SU-DHL-6 (cell line): Measurements from ENCODE around the gene SLC9A3.

ENCODE experiments used
- H2AFZ ChIP-seq: fragments of 200-600 bp; sonication (generic); 2 replicates; pipeline ENCODE4 v1.6.1; 2014; ENCODE audit warnings: low read depth, mild to moderate bottlenecking, moderate library complexity, mixed read lengths, antibody characterized with exemption, low read length; ENCODE audit not compliant: severe bottlenecking
- H3F3A ChIP-seq: fragments of 200-600 bp; shearing (Covaris generic); 2 replicates; pipeline ENCODE4 v1.6.0; 2016; ENCODE audit warnings: antibody characterized with exemption, mild to moderate bottlenecking; ENCODE audit not compliant: insufficient read depth
- H3K27ac ChIP-seq: fragments of 200-600 bp; sonication (generic); 2 replicates; pipeline ENCODE4 v1.5.1; 2016; ENCODE audit warnings: low read depth, mild to moderate bottlenecking, low read length, moderate library complexity, mixed read lengths
- H3K27me3 ChIP-seq: fragments of 200-600 bp; sonication (generic), shearing (Covaris generic); 2 replicates; pipeline ENCODE4 v1.6.0; 2014; ENCODE audit warnings: mild to moderate bottlenecking, low read length
- H3K36me3 ChIP-seq: fragments of 200-600 bp; sonication (generic); 2 replicates; pipeline ENCODE4 v1.6.1; 2014; ENCODE audit warnings: mild to moderate bottlenecking, low read length, mixed read lengths
- H3K4me2 ChIP-seq: fragments of 300-600, 200-600 bp; shearing (Covaris generic), sonication (generic); 2 replicates; pipeline ENCODE4 v1.6.0; 2014; ENCODE audit warnings: low read length, low read depth, mild to moderate bottlenecking; ENCODE audit not compliant: poor library complexity, severe bottlenecking
- H3K4me3 ChIP-seq: fragments of 200-600 bp; sonication (generic); 2 replicates; pipeline ENCODE4 v1.5.1; 2014; ENCODE audit warnings: antibody characterized with exemption, low read length, mild to moderate bottlenecking, mixed read lengths; ENCODE audit not compliant: insufficient read depth, poor library complexity, severe bottlenecking
- H3K79me2 ChIP-seq: fragments of 200-600 bp; sonication (generic); 2 replicates; pipeline ENCODE4 v1.6.1; 2014; ENCODE audit warnings: mild to moderate bottlenecking, low read length, moderate library complexity; ENCODE audit not compliant: insufficient read depth
- H3K9ac ChIP-seq: fragments of 200-600 bp; sonication (generic); 2 replicates; pipeline ENCODE4 v1.7.0; 2014; ENCODE audit warnings: mild to moderate bottlenecking, low read length
- H3K9me2 ChIP-seq: fragments of 200-600 bp; sonication (generic); replicated peaks from 2 replicates; pipeline ENCODE4 v1.6.1; 2014; ENCODE audit warnings: low read length; ENCODE audit not compliant: insufficient read depth
- H3K9me3 ChIP-seq: fragments of 200-600 bp; sonication (generic); 2 replicates; pipeline ENCODE4 v1.6.1; 2014; ENCODE audit warnings: low read length, mixed read lengths; ENCODE audit not compliant: insufficient read depth
- H4K20me1 ChIP-seq: fragments of 200-600 bp; sonication (generic); 2 replicates; pipeline ENCODE4 v1.6.1; 2014; ENCODE audit warnings: low read depth, mild to moderate bottlenecking, antibody characterized with exemption, low read length, moderate library complexity, mixed read lengths
- CTCF ChIP-seq: fragments of 200-600 bp; sonication (generic); IDR thresholded peaks from one replicate; pipeline ENCODE4 v1.5.1; 2017; ENCODE audit warnings: antibody characterized with exemption, mild to moderate bottlenecking, low read length, moderate library complexity; ENCODE audit not compliant: insufficient read depth, poor library complexity, severe bottlenecking
- EZH2phosphoT487 ChIP-seq: fragments of 200-600 bp; sonication (generic), shearing (Covaris generic); conservative IDR thresholded peaks from 2 replicates; pipeline ENCODE4 v1.6.1; 2018; ENCODE audit warnings: mild to moderate bottlenecking, antibody characterized with exemption, low read length, moderate library complexity, mixed read lengths

The SLC9A3 gene

GRCh38 chr5:459562-460272 lies 64.5 kb downstream of the SLC9A3 start:
- H2AFZ ChIP-seq = no peak overlapping the region
- H3K4me2 ChIP-seq = no peak overlapping the region
- H3K27me3 ChIP-seq = no peaks in the 10 kb centered on the region
- H4K20me1 ChIP-seq = no peaks in the 10 kb centered on the region
- H3K79me2 ChIP-seq = peaks cover 18% of the 10 kb centered on the region
- H3K9me2 ChIP-seq = no peaks in the 10 kb centered on the region
- H3K36me3 ChIP-seq = peaks cover 4% of the 10 kb centered on the region; the same call in 1 of the 2 replicates
- H3K9me3 ChIP-seq = no peaks in the 10 kb centered on the region
- H3K9ac ChIP-seq = no peak overlapping the region
- TF ChIP-seq CTCF (no peak), EZH2phosphoT487 (no peak)
- no peak overlapping the region for H3K4me3 ChIP-seq
- H3F3A ChIP-seq = no peaks in the 10 kb centered on the region
- H3K27ac ChIP-seq = no peak overlapping the region

- no peak overlapping the region for H3K9ac ChIP-seq
- H3K27me3 ChIP-seq = no peaks in the 10 kb centered on the region
- H3K4me2 ChIP-seq = no peak overlapping the region
- H3K79me2 ChIP-seq = peaks cover 24% of the 10 kb centered on the region
- no peaks in the 10 kb centered on the region for H3K9me3 ChIP-seq
- H3F3A ChIP-seq = no peaks in the 10 kb centered on the region
- no peak overlapping the region for H3K4me3 ChIP-seq
- H3K27ac ChIP-seq = no peak overlapping the region
- H3K9me2 ChIP-seq = no peaks in the 10 kb centered on the region
- H3K36me3 ChIP-seq = peaks cover 4% of the 10 kb centered on the region; the same call in 1 of the 2 replicates
- no peak for TF ChIP-seq CTCF
- TF ChIP-seq EZH2phosphoT487 = no peak
- H4K20me1 ChIP-seq = no peaks in the 10 kb centered on the region
- no peak overlapping the region for H2AFZ ChIP-seq
Observed at GRCh38 chr5:458547-459353, 65.5 kb downstream of the SLC9A3 start.

- Histone ChIP-seq H3K79me2 (peaks cover 31% of the 10 kb centered on the region), H3K27ac (no peak overlapping the region), H3K9me2 (no peaks in the 10 kb centered on the region), H3F3A (no peaks in the 10 kb centered on the region), H3K9me3 (no peaks in the 10 kb centered on the region), H2AFZ (no peak overlapping the region), H3K27me3 (no peaks in the 10 kb centered on the region), H3K36me3 (peaks cover 2% of the 10 kb centered on the region; the same call in 1 of the 2 replicates), H3K9ac (no peak overlapping the region), H4K20me1 (no peaks in the 10 kb centered on the region), H3K4me2 (no peak overlapping the region), H3K4me3 (no peak overlapping the region)
- TF ChIP-seq CTCF = no peak
- no peak for TF ChIP-seq EZH2phosphoT487
Observed at GRCh38 chr5:457195-457961, 66.9 kb downstream of the SLC9A3 start.
